GM12878 (cell line): ENCODE measurements around the gene STAG1.

Source experiments
- CTCF ChIP-seq, 3 experiments: IDR thresholded peaks in 2 of 3; conservative IDR thresholded peaks in 1 of 3; 2 replicates each; pipeline ENCODE4 v1.5.1; 2011; ENCODE audit warnings: low read depth in 3 of 3, low read length in 3 of 3, mild to moderate bottlenecking in 3 of 3, control low read depth in 2 of 3, moderate library complexity in 2 of 3, inconsistent platforms in 1 of 3, mixed read lengths in 1 of 3; ENCODE audit not compliant: control insufficient read depth in 2 of 3, insufficient read depth in 1 of 3; ENCODE audit errors: extremely low read depth in 1 of 3
- EP300 ChIP-seq, 2 experiments: fragments of 150-350 bp in 1 of 2; IDR thresholded peaks; 2 replicates each; pipeline ENCODE4 v1.6.1; 2011 to 2012; ENCODE audit warnings: low read depth in 2 of 2, low read length in 2 of 2, borderline replicate concordance in 1 of 2, improper control_type of control experiment in 1 of 2, inconsistent platforms in 1 of 2; ENCODE audit not compliant: control insufficient read depth in 1 of 2
- EZH2 ChIP-seq: IDR thresholded peaks from 2 replicates; pipeline ENCODE4 v1.6.1; 2012; ENCODE audit warnings: low read depth, mild to moderate bottlenecking, control low read depth, inconsistent platforms, low read length, borderline replicate concordance; ENCODE audit not compliant: control insufficient read depth
- HDAC6 ChIP-seq: fragments of 200-600 bp; sonication (generic); IDR thresholded peaks from one replicate; pipeline ENCODE4 v1.8.0; 2017; ENCODE audit warnings: antibody characterized with exemption; ENCODE audit not compliant: unreplicated experiment
- IKZF1 ChIP-seq: fragments of 450-650 bp; conservative IDR thresholded peaks from 2 replicates; pipeline ENCODE4 v1.6.1; 2017; ENCODE audit warnings: antibody characterized with exemption, mild to moderate bottlenecking
- KAT2A ChIP-seq: conservative IDR thresholded peaks from 2 replicates; pipeline ENCODE4 v1.6.1; 2011; ENCODE audit warnings: low read depth, low read length; ENCODE audit not compliant: control insufficient read depth
- NR2F1 ChIP-seq: fragments of 450-650 bp; conservative IDR thresholded peaks from 2 replicates; pipeline ENCODE4 v1.6.1; 2017; ENCODE audit warnings: mild to moderate bottlenecking
- NRF1 ChIP-seq: conservative IDR thresholded peaks from 2 replicates; pipeline ENCODE4 v1.6.1; 2011; ENCODE audit warnings: mild to moderate bottlenecking, low read depth, low read length, improper control_type of control experiment
- RBBP5 ChIP-seq: fragments of 200-600 bp; sonication (generic); conservative IDR thresholded peaks from 2 replicates; pipeline ENCODE4 v1.6.1; 2016
- SIN3A ChIP-seq: IDR thresholded peaks from 2 replicates; pipeline ENCODE4 v1.6.1; 2012; ENCODE audit warnings: low read depth, low read length, improper control_type of control experiment
- ZBTB11 ChIP-seq: fragments of 450-650 bp; formaldehyde crosslinking; IDR thresholded peaks from 2 replicates; pipeline ENCODE4 v1.5.0; 2022; ENCODE audit warnings: mild to moderate bottlenecking, missing genetic modification characterization

- TF ChIP-seq RBBP5 (no peak), ZBTB11 (no peak), NRF1 (no peak), NR2F1 (no peak), IKZF1 (no peak), EP300 (IDR thresholded peaks at IDR 0.05; ENCODE audit: borderline replicate concordance in 1 of 2, control insufficient read depth in 1 of 2, low read depth in 2 of 2, low read length in 2 of 2) (no peak), CTCF (IDR thresholded peaks at IDR 0.05 in 2 of 3, conservative IDR thresholded peaks at IDR 0.05 in 1 of 3; ENCODE audit: control insufficient read depth in 2 of 3, extremely low read depth in 1 of 3, insufficient read depth in 1 of 3, low read depth in 3 of 3, low read length in 3 of 3) (no peak), SIN3A (no peak), KAT2A (no peak), EZH2 (no peak), HDAC6 (no peak)
These were observed 324.0 kb downstream of the STAG1 start for GRCh38 chr3:136428167-136428566.
